Heart right ventricle (tissue), 16 donors: ENCODE data around the gene IL15RA. TPM values are rescaled to one million over a fixed set of nuclear protein-coding genes. Genes with fewer than 3 reads are reported as not detected.

ENCODE experiments used
- ATAC-seq, 8 donors: fragments of 200-7000 bp; cut with Tn5 transposase; one replicate each; pipeline ENCODE4 v1.9.1; 2020; ENCODE audit warnings: mild to moderate bottlenecking in 8 of 8, moderate library complexity in 8 of 8, moderate number of reproducible peaks in 1 of 8
- DNase-seq, 2 donors: peaks; one replicate each; pipeline ENCODE4 v3.0.0-alpha.2; 2020
- H3K27ac ChIP-seq, 10 donors: fragments of 200-600 bp; sonication (generic) in 2 of 10; one replicate each; pipeline versions ENCODE4 v1.5.0 to v1.8.0; 2020 to 2022; ENCODE audit warnings: mild to moderate bottlenecking in 3 of 10
- H3K27me3 ChIP-seq, 7 donors: fragments of 200-600 bp; one replicate each; pipeline ENCODE4 v1.8.0; 2021 to 2022; ENCODE audit warnings: mild to moderate bottlenecking in 2 of 7
- H3K36me3 ChIP-seq, 9 donors: fragments of 200-600 bp; sonication (generic) in 1 of 9; one replicate each; pipeline versions ENCODE4 v1.5.0 to v1.8.0; 2020 to 2022; ENCODE audit warnings: mild to moderate bottlenecking in 2 of 9
- H3K4me1 ChIP-seq, 9 donors: fragments of 200-600 bp; sonication (generic) in 1 of 9; one replicate each; pipeline versions ENCODE4 v1.5.0 to v1.8.0; 2020 to 2022; ENCODE audit warnings: mild to moderate bottlenecking in 4 of 9
- H3K4me3 ChIP-seq, 10 donors: fragments of 200-600 bp; sonication (generic) in 2 of 10; one replicate each; pipeline versions ENCODE4 v1.5.0 to v1.8.0; 2020 to 2022; ENCODE audit warnings: mild to moderate bottlenecking in 7 of 10, moderate library complexity in 2 of 10
- H3K9me3 ChIP-seq, 11 donors: fragments of 200-600 bp in 10 of 11; sonication (generic) in 2 of 11; one replicate each; pipeline versions ENCODE4 v1.5.0 to v1.8.0; 2013 to 2022; ENCODE audit warnings: mild to moderate bottlenecking in 2 of 11, control low read depth in 1 of 11, moderate library complexity in 1 of 11
- WGBS, 2 donors: extraction: QIAGEN DNeasy Blood & Tissue Kit; methylation state at CpG; one replicate each; pipeline ENCODE4 v1.1.7; 2013; ENCODE audit warnings: inconsistent platforms in 1 of 2; 5-methylcytosine and 5-hydroxymethylcytosine counted together
- intact Hi-C, 10 donors: fragments of 100-400 bp; cut with DNase I; formaldehyde crosslinking; loops; one replicate each; pipeline versions ENCODE4 v1.11.1 to v1.14.2; 2022
- polyA plus RNA-seq, 2 donors: library from polyadenylated mRNA; stranded (reverse); fragments of 200-250 nt; gene quantifications; one replicate each; pipeline ENCODE4 v1.2.3, GENCODE V29; 2013
- total RNA-seq, 10 donors: library from RNA; stranded (reverse); fragmentation: NEBNext Ultra II Directional in 3 of 10; extraction: Animal tissue kit (Norgen Biotek cat#: 25700) in 3 of 10; gene quantifications; one replicate each; pipeline versions ENCODE4 v1.2.1 to v1.2.4, GENCODE V29; 2021 to 2023
- TF ChIP-seq, protein P1 (sequence below), 9 donors: fragments of 200-600 bp; sonication (generic) in 2 of 9; IDR thresholded peaks; one replicate each; pipeline versions ENCODE4 v1.5.0 to v1.8.0; 2021 to 2022; ENCODE audit warnings: antibody characterized with exemption in 9 of 9, mild to moderate bottlenecking in 5 of 9, moderate library complexity in 1 of 9
- donor health status: Arrhythmogenic right ventricular cardiomyopathy.
- donor health status: ischemic (EF 13 %, LVEDD 7.1; RV severe dilation, severe dysfunction).
- donor health status: healthy with polysubstance abuse.
- donor health status: DM: no; HTN: yes; CAD: no.
- donor health status: DM: no; HTN: no; CAD: no.
- donor health status: ischemic (EF 25% LVEDD 6.9; RV normal size, moderate dysfunction).
- donor health status: ischemic (EF 25% LVEDD 5.7; RV mildly dilated, moderate dysfunction).
- donor health status: healthy.
- donor health status: DM: yes; HTN: yes; CAD: no.
- donor health status: Ischemic cardiomyopathy.
- donor health status: ischemic (EF 35%, LVEDD 5.7; RV mildly dilated, moderate dysfunction).
- donor health status: nonischemic (EF 11% LVEDD 7.7; RV severe dilation, severe dysfunction).
- donor health status: DM: yes; HTN: yes; CAD: no.
- donor health status: PGD.
- donor health status: ischemic (EF 29% LVEDD 5.4; RV normal size, mild dysfunction).
- donor health status: nonischemic (EF 23%, LVEDD 6.1; RV moderate dilation, normal function).

The IL15RA gene
- total and polyA plus RNA-seq, 12 donors = 3.5 to 21.0 (median 5.8) TPM

GRCh38 chr10:5942001-5942400, 35.3 kb downstream of the IL15RA start:
- H3K27ac ChIP-seq = peak overlapping the region in 9 of 10 donors; percentile 64 to 97 (median 90)
- no peaks in the 10 kb centered on the region for H3K9me3 ChIP-seq
- 82 to 87% methylated on average over 13 of the region's 13 CpGs for WGBS, 2 donors
- no peaks in the 10 kb centered on the region for H3K27me3 ChIP-seq
- H3K36me3 ChIP-seq = peaks cover 0 to 23% (median 12%) of the 10 kb centered on the region in 9 donors
- H3K4me1 ChIP-seq = peaks cover 14 to 63% (median 52%) of the 10 kb centered on the region in 9 donors
- TF ChIP-seq, protein P1, sequence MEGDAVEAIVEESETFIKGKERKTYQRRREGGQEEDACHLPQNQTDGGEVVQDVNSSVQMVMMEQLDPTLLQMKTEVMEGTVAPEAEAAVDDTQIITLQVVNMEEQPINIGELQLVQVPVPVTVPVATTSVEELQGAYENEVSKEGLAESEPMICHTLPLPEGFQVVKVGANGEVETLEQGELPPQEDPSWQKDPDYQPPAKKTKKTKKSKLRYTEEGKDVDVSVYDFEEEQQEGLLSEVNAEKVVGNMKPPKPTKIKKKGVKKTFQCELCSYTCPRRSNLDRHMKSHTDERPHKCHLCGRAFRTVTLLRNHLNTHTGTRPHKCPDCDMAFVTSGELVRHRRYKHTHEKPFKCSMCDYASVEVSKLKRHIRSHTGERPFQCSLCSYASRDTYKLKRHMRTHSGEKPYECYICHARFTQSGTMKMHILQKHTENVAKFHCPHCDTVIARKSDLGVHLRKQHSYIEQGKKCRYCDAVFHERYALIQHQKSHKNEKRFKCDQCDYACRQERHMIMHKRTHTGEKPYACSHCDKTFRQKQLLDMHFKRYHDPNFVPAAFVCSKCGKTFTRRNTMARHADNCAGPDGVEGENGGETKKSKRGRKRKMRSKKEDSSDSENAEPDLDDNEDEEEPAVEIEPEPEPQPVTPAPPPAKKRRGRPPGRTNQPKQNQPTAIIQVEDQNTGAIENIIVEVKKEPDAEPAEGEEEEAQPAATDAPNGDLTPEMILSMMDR (IDR thresholded peaks at IDR 0.05) = no peak
- no peak for ATAC-seq
- intact Hi-C loops = loop anchor here in 2 of 10 donors (10.0 kb wide), 2 partner anchors 73 to 143 kb away; partner anchors contain the start of gene RBM17 (in 2 of the 2)
- DNase-seq = no peak
- H3K4me3 ChIP-seq = no peak overlapping the region

DNA sequence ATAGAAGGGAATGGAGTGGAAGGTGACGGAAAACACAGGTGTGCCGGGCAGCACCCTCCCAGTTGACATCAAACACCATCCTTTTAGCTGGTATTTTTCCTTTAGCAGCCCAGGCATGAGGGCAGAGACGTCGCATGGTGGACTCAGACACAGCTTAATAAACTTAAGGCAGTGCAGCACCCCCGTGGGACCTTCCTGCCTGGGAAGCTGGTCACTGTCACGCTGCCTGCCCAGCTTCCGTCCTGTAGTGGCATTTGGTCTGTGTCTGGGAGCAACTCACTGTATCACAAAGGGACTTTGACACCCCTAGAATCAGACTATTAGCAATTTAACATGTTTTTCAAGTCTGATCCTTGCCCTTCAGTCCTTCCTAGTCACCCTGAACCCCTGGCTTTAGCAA, 35.8 kb downstream of the IL15RA start:
- Histone ChIP-seq H3K27ac (peak overlapping the region in 9 of 10 donors; percentile 64 to 97 (median 90)), H3K36me3 (peaks cover 0 to 27% (median 16%) of the 10 kb centered on the region in 9 donors), H3K27me3 (no peaks in the 10 kb centered on the region), H3K9me3 (no peaks in the 10 kb centered on the region), H3K4me1 (peaks cover 14 to 59% (median 49%) of the 10 kb centered on the region in 9 donors), H3K4me3 (no peak overlapping the region)
- no peak for ATAC-seq
- TF ChIP-seq, protein P1 (IDR thresholded peaks at IDR 0.05) = no peak
- WGBS, 2 donors = 71 to 77% methylated on average over 7 of the region's 7 CpGs
- intact Hi-C loops = loop anchor here in 2 of 10 donors (10.0 kb wide), 2 partner anchors 73 to 143 kb away; partner anchors contain the start of gene RBM17 (in 2 of the 2)
- DNase-seq = no peak

- Histone ChIP-seq H3K4me3 (no peak overlapping the region), H3K27me3 (no peaks in the 10 kb centered on the region), H3K27ac (peak overlapping the region in 5 of 10 donors; percentile 90 to 97 (median 93)), H3K9me3 (no peaks in the 10 kb centered on the region), H3K36me3 (peaks cover 0 to 35% (median 22%) of the 10 kb centered on the region in 9 donors), H3K4me1 (peaks cover 14 to 51% (median 42%) of the 10 kb centered on the region in 9 donors)
- TF ChIP-seq, protein P1 (IDR thresholded peaks at IDR 0.05) = no peak
- 75 to 78% methylated on average over 6 of the region's 6 CpGs for WGBS, 2 donors
- intact Hi-C loops = loop anchor here in 2 of 10 donors (10.0 kb wide), 2 partner anchors 74 to 144 kb away; partner anchors contain the start of gene RBM17 (in 2 of the 2)
- DNase-seq (no peak), ATAC-seq (no peak)
Observed at GRCh38 chr10:5940807-5941218, 36.5 kb downstream of the IL15RA start.

- no peak overlapping the region for H3K4me3 ChIP-seq
- H3K4me1 ChIP-seq = peaks cover under 1 to 33% (median 21%) of the 10 kb centered on the region in 9 donors
- 91% methylated on average over 12 of the region's 12 CpGs for WGBS, 2 donors
- no peak for ATAC-seq
- intact Hi-C loops = no loop called here
- no peaks in the 10 kb centered on the region for H3K9me3 ChIP-seq
- no peaks in the 10 kb centered on the region for H3K27me3 ChIP-seq
- peaks cover 0 to 58% (median 35%) of the 10 kb centered on the region in 9 donors for H3K36me3 ChIP-seq
- no peak for DNase-seq
- TF ChIP-seq, protein P1 (IDR thresholded peaks at IDR 0.05) = no peak
- H3K27ac ChIP-seq = no peak overlapping the region
Observed at GRCh38 chr10:5938291-5938690, 39.1 kb downstream of the IL15RA start.
